Kidney glomerular epithelial cell (primary cell): ENCODE data around the gene ARMC5.
"Not testable (repeated sequence)": the region's sequence is repeated elsewhere in the genome, so short reads cannot be mapped to it uniquely, and the experiment has no call there.

Source experiments
- DNase-seq: peaks from one replicate; lab custom pipeline; 2025; lab: John Stamatoyannopoulos, UW

Gene ARMC5

GRCh38 chr16:31430380-31431052 lies 28.8 kb upstream of the ARMC5 start:
- no peak for DNase-seq

GRCh38 chr16:31435341-31436220 lies 23.7 kb upstream of the ARMC5 start:
- DNase-seq: no peak

- DNase-seq: no peak
Observed at GRCh38 chr16:31436221-31437045, 22.9 kb upstream of the ARMC5 start.

- no peak for DNase-seq
Observed at GRCh38 chr16:31438414-31438813, 20.9 kb upstream of the ARMC5 start.

DNA sequence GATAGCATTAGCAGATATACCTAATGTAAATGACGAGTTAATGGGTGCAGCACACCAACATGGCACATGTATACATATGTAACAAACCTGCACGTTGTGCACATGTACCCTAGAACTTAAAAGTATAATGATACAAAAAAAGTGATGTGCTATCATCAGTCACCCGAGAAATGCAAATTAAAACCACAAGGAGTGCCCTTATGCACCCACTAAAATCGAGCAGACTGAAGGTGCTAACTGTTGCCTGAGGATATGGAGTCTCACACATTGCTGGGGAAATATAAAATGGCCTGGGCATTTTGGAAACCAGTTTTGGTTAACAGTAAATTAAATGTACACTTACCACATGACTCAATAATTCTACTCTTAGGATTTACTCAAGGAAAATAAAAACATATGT lies 20.3 kb upstream of the ARMC5 start:
- not testable (repeated sequence) for DNase-seq

DNA sequence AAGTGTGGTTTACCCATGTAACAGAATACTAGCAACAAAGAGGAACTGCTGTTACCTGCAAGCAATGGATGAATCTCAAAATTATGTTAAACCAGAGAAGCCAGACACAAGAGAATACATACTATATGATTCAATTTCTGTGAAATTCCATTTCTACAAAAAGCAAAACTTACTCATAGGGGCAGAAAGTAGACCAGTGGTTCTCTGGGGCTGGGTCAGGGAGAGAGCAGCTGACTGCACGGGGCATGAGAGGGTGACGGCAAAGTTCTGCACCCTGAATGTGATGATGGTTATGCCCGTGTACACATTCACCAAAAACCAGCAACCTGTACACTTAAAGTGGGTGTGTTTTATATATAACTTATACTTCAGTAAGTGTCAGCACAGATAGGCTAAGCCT lies 19.8 kb upstream of the ARMC5 start:
- DNase-seq: no peak

DNA sequence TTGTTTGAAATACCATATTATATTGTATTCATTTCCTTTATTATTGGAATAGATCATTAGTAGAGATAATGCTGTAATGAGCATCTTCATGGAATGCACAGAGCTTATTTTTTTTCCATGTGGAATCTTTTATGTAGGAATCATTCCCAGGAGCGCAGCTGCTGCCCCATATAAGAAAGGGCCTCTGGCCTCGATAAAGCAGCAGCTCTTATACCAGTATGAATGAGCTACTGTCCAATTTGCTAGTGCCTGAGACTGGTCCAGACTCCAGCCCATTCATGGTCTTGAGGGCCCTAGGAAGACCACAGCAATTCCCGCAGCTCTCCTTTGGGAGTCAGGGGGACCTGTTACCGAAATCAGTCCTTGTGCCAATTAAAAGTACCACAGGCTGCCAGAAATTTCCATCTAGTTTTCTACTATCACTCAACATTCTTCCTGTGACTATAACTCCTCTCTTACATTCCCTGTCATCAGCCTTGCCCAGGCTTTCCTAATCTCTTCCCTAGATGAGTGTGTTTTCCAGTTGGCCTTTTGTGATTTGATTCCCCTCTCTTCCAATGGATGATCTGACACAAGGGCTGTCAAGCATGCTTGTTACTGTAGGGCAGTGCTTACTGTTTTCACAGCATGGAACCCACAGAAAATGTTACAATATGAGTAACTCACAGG lies 18.7 kb upstream of the ARMC5 start:
- no peak for DNase-seq

DNA sequence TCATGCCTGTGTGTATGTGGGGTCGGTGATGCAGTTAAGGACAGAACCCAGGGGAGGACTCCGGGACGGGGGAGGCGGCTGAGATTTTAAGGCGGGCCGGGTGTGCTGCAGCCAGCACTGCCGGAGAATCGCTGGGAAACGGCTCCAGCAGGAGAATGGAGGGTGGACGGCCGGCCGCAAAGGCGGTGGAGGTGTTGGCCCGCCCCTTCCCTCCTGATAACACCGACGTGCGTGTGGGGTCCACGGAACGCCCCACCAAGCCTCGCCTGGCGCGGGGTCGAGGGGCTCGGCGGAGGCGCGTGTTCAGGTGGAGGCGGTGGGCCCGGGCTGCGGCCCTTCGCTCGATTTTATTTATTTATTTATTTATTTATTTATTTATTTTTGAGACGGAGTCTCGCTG lies 17.3 kb upstream of the ARMC5 start:
- no peak for DNase-seq

DNA sequence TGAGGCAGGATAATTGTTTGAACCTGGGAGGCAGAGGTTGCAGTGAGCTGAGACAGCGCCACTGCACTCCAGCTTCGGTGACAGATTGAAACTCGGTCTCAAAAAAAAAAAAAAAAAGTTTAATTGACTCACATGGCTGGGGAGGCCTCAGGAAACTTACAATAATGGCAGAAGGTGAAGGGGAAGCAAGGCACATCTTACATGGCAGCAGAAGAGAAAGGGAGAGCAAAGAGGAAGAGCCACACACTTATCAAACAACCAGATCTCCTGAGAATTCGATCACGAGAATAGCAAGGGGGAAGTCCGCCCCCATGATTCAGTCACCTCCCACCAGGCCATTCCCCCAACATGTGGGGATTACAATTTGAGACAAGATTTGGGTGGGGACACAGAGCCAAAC lies 13.4 kb upstream of the ARMC5 start:
- DNase-seq: not testable (repeated sequence)

GRCh38 chr16:31451201-31451600 lies 8.1 kb upstream of the ARMC5 start:
- DNase-seq: no peak

DNA sequence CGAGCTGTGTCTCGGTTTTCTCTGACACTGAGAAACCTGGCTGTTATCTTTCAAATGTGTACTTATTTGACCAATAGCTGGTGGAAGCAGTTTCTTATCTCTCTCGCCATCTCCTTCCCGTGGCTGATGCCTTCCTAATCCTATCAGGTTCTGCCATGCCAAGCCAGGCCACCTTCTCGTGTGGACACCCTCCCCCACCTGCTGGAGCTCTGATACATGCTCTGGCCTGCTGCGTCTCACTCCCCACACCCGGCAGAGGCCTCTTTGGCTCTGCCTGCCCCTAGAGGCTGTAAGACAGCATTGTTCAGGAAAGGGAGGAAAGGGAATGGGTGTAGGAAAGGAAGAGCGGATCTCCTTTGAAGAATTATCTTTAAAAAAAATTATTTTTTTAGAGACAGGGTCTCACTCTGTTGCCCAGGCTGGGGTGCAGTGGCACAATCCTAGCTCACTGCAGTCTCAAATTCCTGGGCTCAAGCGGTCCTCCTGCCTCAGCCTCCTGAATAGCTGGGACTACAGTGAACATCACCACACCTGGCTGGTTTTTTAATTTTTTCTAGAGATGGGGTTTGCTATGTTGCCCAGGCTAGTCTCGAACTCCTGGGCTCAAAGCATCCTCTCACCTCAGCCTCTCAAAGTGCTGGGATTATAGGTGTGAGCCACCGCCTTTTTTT lies 7.5 kb upstream of the ARMC5 start:
- DNase-seq: peak; percentile 85

DNA sequence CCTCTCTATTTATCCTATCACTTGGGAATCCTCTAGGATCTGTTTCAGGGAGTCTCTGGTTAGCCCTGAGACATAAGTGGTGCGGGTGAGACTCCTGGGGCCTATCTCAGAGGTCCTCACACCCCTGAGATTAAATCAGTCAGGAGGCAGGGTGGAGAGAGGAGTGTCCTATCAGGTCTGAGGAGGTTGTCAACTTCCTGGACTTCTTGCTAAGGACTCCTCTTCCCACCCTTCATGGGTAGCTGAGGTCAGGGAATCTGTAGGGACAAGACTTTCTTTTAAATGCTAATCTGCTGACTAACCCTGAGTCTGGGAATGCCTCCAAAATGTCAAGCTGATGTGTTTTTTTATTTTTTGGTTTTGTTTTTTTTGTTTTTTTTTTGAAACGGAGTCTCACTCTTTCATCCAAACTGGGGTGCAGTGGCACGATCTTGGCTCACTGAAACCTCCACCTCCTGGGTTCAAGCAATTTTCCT lies 6.6 kb upstream of the ARMC5 start:
- peak; percentile 78 for DNase-seq

- DNase-seq: no peak
Observed at GRCh38 chr16:31453255-31454204, 5.8 kb upstream of the ARMC5 start.

GRCh38 chr16:31455601-31456314 lies 3.5 kb upstream of the ARMC5 start:
- DNase-seq: no peak

DNA sequence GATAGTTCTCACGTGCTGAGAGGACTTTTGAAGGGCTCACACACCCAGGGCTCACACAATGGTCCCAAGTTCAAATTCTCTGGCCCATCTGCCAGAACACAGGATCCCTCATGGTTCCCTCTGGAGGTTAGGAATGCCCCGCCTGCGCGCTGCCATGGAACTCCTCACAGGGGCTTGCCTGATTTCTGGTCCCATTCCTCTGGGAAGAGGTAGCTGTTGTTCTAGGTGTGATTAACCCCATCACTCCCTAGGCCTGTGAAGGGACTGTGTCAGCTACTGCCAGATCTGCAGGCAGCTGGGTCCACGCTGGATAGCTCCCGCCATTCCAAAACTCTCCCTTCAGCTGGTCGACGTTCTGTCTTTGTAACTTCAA lies 2.3 kb upstream of the ARMC5 start:
- no peak for DNase-seq

GRCh38 chr16:31458073-31458843 lies 1.0 kb upstream of the ARMC5 start:
- DNase-seq: peak; percentile 23

GRCh38 chr16:31459687-31460581 lies 633 bp downstream of the ARMC5 start:
- DNase-seq: peak; percentile 97

DNA sequence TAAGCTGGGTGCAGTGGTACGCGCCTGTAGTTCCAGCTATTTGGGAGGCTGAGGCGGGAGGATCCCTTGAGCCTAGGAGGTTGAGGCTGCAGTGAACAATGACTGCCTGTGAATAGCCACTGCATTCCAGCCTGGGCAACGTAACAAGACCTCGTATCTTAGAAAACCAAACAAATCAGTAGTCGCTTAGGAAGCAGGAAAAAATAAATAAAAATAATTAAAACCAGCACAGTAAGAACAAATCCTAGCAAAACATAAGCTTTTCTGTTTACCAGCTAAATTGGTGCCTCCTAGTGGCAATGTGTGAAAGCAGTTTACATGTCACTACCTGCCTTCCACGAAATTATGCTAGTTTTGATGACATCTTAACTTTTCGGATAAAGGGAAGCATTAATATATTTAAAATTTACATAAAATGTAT lies 1.3 kb downstream of the ARMC5 start:
- peak; percentile 11 for DNase-seq
